ENCODE data around the gene ZFPM1. TPM values are rescaled to one million over a fixed set of nuclear protein-coding genes. Genes with fewer than 3 reads are reported as not detected.

The ZFPM1 gene
- total RNA-seq, 1 experiment from 2014 or later, result 3.9 TPM

DNA sequence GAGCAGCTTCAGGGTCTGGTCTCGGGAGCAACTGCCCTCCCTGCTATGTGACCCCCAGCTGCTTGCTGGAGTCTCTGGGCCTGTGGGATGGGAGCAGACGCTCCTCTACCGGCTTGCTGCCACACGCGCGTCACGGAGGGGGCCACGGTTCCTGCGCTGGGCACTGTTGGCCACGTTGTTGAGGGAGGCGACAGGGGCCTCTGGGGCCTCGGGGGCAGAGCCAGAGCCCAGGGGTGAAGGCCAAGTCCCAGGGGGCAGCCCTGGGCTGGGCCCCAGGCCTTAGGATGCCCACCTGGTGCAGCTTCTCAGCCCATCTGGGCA is 56.6 kb downstream of the ZFPM1 start:
- TF ChIP-seq CTCF (IDR thresholded peaks at IDR 0.05) (no peak), REST (IDR thresholded peaks at IDR 0.05; ENCODE audit: insufficient read depth in 1 of 2, low read depth in 2 of 2, low read length in 1 of 2) (no peak), POLR2AphosphoS5 (IDR thresholded peaks at IDR 0.05; ENCODE audit: low read depth, low read length) (no peak)
- BruUV-seq (replicated peaks), result no TSS peak
- ATAC-seq, result no peak
- no peaks in the 10 kb centered on the region for H3K9me3 ChIP-seq (ENCODE audit: control insufficient read depth, insufficient read depth, low read depth, low read length)
- POLR2A ChIA-PET, result no interaction called here
- H3K4me3 ChIP-seq (ENCODE audit: low read depth in 2 of 2, low read length in 2 of 2), result no peak overlapping the region
- peaks cover 4% of the 10 kb centered on the region; the same call in 1 of the 2 replicates for H3K4me1 ChIP-seq (ENCODE audit: control insufficient read depth, insufficient read depth, low read length)
- intact Hi-C loops (cut with micrococcal nuclease; ENCODE audit: unreplicated experiment), result no loop called here
- H3K27ac ChIP-seq (ENCODE audit: low read length), result no peak overlapping the region
- no peaks in the 10 kb centered on the region for H3K27me3 ChIP-seq (ENCODE audit: control insufficient read depth, insufficient read depth, low read length)
- H3K36me3 ChIP-seq (ENCODE audit: control insufficient read depth, insufficient read depth, low read length), result no peaks in the 10 kb centered on the region
- in situ Hi-C loops (cut with HindIII; ENCODE audit: low pct_unique_long_range_greater_than_20kb, low sequenced_read_pairs), result no loop called here
- no peak for DNase-seq (ENCODE audit: low read depth, low spot score)
- CTCF ChIA-PET, result no interaction called here

GRCh38 chr16:88510091-88510994 is 57.3 kb downstream of the ZFPM1 start:
- H3K36me3 ChIP-seq (ENCODE audit: control insufficient read depth, insufficient read depth, low read length), result no peaks in the 10 kb centered on the region
- intact Hi-C loops (cut with micrococcal nuclease; ENCODE audit: unreplicated experiment) (no loop called here), in situ Hi-C loops (cut with HindIII; ENCODE audit: low pct_unique_long_range_greater_than_20kb, low sequenced_read_pairs) (no loop called here)
- ATAC-seq, result no peak
- ChIA-PET POLR2A (no interaction called here), CTCF (interaction anchor here (0.6 kb wide), 1 partner anchor 47 kb away, joined by 3 read pairs; no protein-coding TSS in a partner anchor)
- peaks cover 4% of the 10 kb centered on the region; the same call in 1 of the 2 replicates for H3K4me1 ChIP-seq (ENCODE audit: control insufficient read depth, insufficient read depth, low read length)
- no peak overlapping the region for H3K27ac ChIP-seq (ENCODE audit: low read length)
- H3K27me3 ChIP-seq (ENCODE audit: control insufficient read depth, insufficient read depth, low read length), result no peaks in the 10 kb centered on the region
- H3K4me3 ChIP-seq (ENCODE audit: low read depth in 2 of 2, low read length in 2 of 2), result no peak overlapping the region
- H3K9me3 ChIP-seq (ENCODE audit: control insufficient read depth, insufficient read depth, low read depth, low read length), result no peaks in the 10 kb centered on the region
- TF ChIP-seq CTCF (IDR thresholded peaks at IDR 0.05) (no peak), TCF7L2 (IDR thresholded peaks at IDR 0.05; ENCODE audit: low read depth, low read length) (no peak), SIN3A (IDR thresholded peaks at IDR 0.05; ENCODE audit: borderline replicate concordance, insufficient read depth, low read depth, low read length) (no peak), POLR2AphosphoS5 (IDR thresholded peaks at IDR 0.05; ENCODE audit: low read depth, low read length) (no peak), REST (IDR thresholded peaks at IDR 0.05; ENCODE audit: insufficient read depth in 1 of 2, low read depth in 2 of 2, low read length in 1 of 2) (no peak)
- no peak for DNase-seq (ENCODE audit: low read depth, low spot score)
- no TSS peak for BruUV-seq (replicated peaks)

Measured in Panc1 (cell line).